ENCODE results near the gene SF3A2.

SF3A2 gene

GRCh38 chr19:2221250-2221831 lies 15.3 kb upstream of the SF3A2 start:
- H3K27me3 ChIP-seq (ENCODE audit: insufficient read depth, low read depth, severe bottlenecking), result no peaks in the 10 kb centered on the region
- no peak for TF ChIP-seq CTCF (IDR thresholded peaks at IDR 0.05; ENCODE audit: low read depth, low read length)
- H3K27ac ChIP-seq, result no peak overlapping the region
- DNase-seq, result no peak
- no peaks in the 10 kb centered on the region for H3K9me3 ChIP-seq (ENCODE audit: severe bottlenecking)
- H3K4me3 ChIP-seq (ENCODE audit: low read depth, low read length), result no peak overlapping the region
- H3K36me3 ChIP-seq, result peaks cover 80% of the 10 kb centered on the region

- Histone ChIP-seq H3K9me3 (ENCODE audit: severe bottlenecking) (no peaks in the 10 kb centered on the region), H3K27me3 (ENCODE audit: insufficient read depth, low read depth, severe bottlenecking) (no peaks in the 10 kb centered on the region), H3K4me3 (ENCODE audit: low read depth, low read length) (no peak overlapping the region), H3K27ac (no peak overlapping the region), H3K36me3 (peaks cover 80% of the 10 kb centered on the region)
- TF ChIP-seq CTCF (IDR thresholded peaks at IDR 0.05; ENCODE audit: low read depth, low read length), result peak; percentile 50; the same call in 1 of the 2 replicates
- peak; percentile 31 for DNase-seq
Observed at GRCh38 chr19:2221918-2222317, 14.7 kb upstream of the SF3A2 start.

- Histone ChIP-seq H3K36me3 (peaks cover 71% of the 10 kb centered on the region), H3K4me3 (ENCODE audit: low read depth, low read length) (no peak overlapping the region), H3K27me3 (ENCODE audit: insufficient read depth, low read depth, severe bottlenecking) (no peaks in the 10 kb centered on the region), H3K27ac (no peak overlapping the region), H3K9me3 (ENCODE audit: severe bottlenecking) (no peaks in the 10 kb centered on the region)
- TF ChIP-seq CTCF (IDR thresholded peaks at IDR 0.05; ENCODE audit: low read depth, low read length), result no peak
- DNase-seq, result no peak
Observed at GRCh38 chr19:2223391-2223790, 13.2 kb upstream of the SF3A2 start.

- Histone ChIP-seq H3K27ac (no peak overlapping the region), H3K36me3 (peaks cover 71% of the 10 kb centered on the region)
Observed at GRCh38 chr19:2223959-2224358, 12.7 kb upstream of the SF3A2 start.

GRCh38 chr19:2224754-2225349 lies 11.8 kb upstream of the SF3A2 start:
- TF ChIP-seq CTCF (IDR thresholded peaks at IDR 0.05; ENCODE audit: low read depth, low read length), result no peak

More at GRCh38 chr19:2223959-2224358, 12.7 kb upstream of the SF3A2 start:
- Histone ChIP-seq H3K27me3 (ENCODE audit: insufficient read depth, low read depth, severe bottlenecking) (no peaks in the 10 kb centered on the region), H3K4me3 (ENCODE audit: low read depth, low read length) (no peak overlapping the region), H3K9me3 (ENCODE audit: severe bottlenecking) (no peaks in the 10 kb centered on the region)
- TF ChIP-seq CTCF (IDR thresholded peaks at IDR 0.05; ENCODE audit: low read depth, low read length), result no peak
- no peak for DNase-seq

More at GRCh38 chr19:2224754-2225349, 11.8 kb upstream of the SF3A2 start:
- H3K9me3 ChIP-seq (ENCODE audit: severe bottlenecking), result no peaks in the 10 kb centered on the region
- peaks cover 75% of the 10 kb centered on the region for H3K36me3 ChIP-seq
- no peak overlapping the region for H3K27ac ChIP-seq
- no peak overlapping the region for H3K4me3 ChIP-seq (ENCODE audit: low read depth, low read length)
- no peak for DNase-seq
- H3K27me3 ChIP-seq (ENCODE audit: insufficient read depth, low read depth, severe bottlenecking), result no peaks in the 10 kb centered on the region

All from WERI-Rb-1 (cell line).